ENCODE measurements around the gene DAGLA.

DNA sequence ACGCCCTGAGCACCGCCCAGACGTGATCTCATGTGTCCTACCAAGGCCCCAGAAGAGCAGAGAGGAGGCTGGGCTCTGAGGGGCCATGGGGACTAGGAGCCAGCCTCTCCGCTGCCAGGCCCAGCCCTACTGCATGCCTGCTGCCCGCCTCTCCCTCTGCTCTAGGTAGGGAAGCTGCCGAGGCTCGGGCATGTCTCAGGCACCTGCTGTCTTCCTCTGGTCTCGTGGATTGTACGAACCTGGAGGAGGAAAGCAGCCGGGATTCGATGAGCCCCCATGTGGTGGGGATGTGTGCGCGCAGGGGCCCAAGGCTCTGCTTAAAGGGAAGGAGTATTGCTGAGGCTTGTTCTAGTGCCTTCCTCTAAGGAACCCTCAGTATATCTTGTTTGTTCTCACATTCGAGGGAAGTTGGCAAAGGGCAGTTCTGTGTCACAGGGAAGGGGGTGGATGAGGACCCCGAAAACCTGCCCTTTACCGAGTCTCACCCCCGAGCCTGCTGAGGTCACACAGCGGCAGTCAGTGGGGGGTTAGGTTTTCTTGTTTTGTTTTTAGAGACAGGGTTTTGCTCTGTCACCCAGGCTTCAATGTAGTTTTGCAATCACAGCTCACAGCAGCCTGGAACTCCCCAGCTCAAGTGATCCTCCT lies 21.2 kb downstream of the DAGLA start:
- TF ChIP-seq POLR2A (IDR thresholded peaks at IDR 0.05; ENCODE audit: low read depth, low read length) (no peak), EZH2 (IDR thresholded peaks at IDR 0.05; ENCODE audit: borderline replicate concordance, low read depth, low read length, severe bottlenecking) (no peak), MAX (IDR thresholded peaks at IDR 0.05; ENCODE audit: insufficient read depth, insufficient read length) (no peak), POLR2AphosphoS5 (IDR thresholded peaks at IDR 0.05; ENCODE audit: insufficient read depth, low read depth, low read length) (no peak), JUN (IDR thresholded peaks at IDR 0.05; ENCODE audit: borderline replicate concordance, insufficient read depth, insufficient read length, low read depth) (no peak), MYC (IDR thresholded peaks at IDR 0.05; ENCODE audit: low read depth, low read length) (no peak), FOS (IDR thresholded peaks at IDR 0.05; ENCODE audit: borderline replicate concordance, insufficient read depth, low read length) (no peak), GATA2 (IDR thresholded peaks at IDR 0.05; ENCODE audit: insufficient read depth, insufficient read length, low read depth, low read length) (no peak)
- TF ChIP-seq, protein P1, sequence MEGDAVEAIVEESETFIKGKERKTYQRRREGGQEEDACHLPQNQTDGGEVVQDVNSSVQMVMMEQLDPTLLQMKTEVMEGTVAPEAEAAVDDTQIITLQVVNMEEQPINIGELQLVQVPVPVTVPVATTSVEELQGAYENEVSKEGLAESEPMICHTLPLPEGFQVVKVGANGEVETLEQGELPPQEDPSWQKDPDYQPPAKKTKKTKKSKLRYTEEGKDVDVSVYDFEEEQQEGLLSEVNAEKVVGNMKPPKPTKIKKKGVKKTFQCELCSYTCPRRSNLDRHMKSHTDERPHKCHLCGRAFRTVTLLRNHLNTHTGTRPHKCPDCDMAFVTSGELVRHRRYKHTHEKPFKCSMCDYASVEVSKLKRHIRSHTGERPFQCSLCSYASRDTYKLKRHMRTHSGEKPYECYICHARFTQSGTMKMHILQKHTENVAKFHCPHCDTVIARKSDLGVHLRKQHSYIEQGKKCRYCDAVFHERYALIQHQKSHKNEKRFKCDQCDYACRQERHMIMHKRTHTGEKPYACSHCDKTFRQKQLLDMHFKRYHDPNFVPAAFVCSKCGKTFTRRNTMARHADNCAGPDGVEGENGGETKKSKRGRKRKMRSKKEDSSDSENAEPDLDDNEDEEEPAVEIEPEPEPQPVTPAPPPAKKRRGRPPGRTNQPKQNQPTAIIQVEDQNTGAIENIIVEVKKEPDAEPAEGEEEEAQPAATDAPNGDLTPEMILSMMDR (IDR thresholded peaks at IDR 0.05; ENCODE audit: extremely low read depth in 1 of 2, insufficient read depth in 1 of 2, low read depth in 1 of 2, low read length in 2 of 2) = peak; percentile 15 to 55

Data from endothelial cell of umbilical vein (primary cell).